HG02840 (cell line): Measurements from ENCODE around the gene AFF1.

ENCODE experiments used
- ATAC-seq: cut with Tn5 transposase; IDR thresholded peaks from one replicate; pipeline ENCODE4 v1.9.1; 2021; ENCODE audit warnings: mild to moderate bottlenecking, moderate library complexity, moderate number of reproducible peaks; ENCODE audit not compliant: unreplicated experiment, low FRiP score

Gene AFF1

DNA sequence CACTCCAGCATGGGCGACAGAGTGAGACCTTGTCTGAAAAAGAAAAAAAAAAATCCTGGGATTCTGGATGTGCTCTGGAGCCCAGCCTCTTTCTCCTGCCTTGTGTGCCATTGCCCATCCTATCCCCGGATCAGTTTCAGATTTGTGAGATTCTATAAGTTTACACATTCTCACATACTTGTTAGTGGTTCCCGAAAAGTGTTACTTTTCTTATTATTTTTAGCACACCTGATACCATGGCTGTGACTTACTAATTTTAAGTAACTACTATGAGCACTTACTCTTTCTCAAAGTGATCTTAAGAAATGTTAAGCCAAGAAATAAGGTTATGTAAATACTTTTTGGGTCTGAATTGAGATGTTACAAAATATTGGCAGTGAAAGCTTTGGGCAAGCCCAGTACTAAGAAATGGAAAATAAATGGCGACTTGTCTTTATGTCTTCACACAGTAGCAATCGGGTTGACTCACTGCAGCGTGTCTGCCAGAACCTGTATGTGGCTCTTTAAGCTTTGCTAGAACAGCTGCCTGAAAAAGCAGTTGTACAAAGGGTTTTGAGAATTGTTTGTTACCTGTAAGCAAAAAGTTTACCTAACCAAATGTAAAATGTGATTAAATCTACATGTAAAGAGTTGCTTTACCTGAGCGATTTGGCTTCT, 166.9 kb downstream of the AFF1 start:
- ATAC-seq = no peak

DNA sequence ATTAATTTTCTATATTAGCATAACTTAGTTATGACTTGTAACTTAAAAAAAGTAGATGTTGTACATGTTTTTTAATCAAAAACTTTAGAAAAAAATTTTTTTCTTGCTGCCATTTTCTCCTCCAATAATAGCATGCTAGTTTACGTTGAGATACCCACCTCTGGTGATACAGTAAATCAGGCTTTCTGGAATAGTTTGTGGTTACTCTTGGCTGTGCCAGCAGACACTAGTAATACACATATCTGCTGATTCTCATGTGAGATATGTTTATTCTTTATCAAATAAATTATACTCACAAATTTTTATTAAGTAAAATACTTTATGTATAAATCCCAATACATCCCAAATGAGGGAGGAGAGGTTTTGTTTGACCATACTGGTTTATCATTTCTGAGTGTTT, 168.3 kb downstream of the AFF1 start:
- no peak for ATAC-seq

DNA sequence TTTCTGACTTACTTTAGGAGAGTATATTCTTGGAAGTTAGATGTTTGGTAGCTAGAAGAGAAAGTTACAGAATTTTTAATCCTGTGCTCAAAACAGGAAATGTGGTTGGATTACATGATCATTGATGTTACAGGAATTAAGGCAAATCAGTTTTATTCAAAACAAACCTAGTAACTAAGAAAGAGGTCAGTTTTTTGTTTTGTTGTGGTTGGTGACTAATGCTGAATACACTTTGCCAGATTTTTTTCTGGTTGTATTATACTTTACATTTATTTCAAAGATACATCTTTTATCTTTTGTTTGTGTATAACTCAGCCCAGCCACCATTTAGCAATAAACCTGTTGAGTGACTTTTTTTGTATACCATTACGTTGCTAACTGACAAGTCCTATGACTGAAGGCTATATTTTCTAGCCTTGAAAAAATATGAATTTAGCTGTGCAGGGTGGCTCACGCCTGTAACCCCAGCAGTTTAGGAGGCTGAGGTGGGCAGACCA, 168.9 kb downstream of the AFF1 start:
- ATAC-seq = no peak

DNA sequence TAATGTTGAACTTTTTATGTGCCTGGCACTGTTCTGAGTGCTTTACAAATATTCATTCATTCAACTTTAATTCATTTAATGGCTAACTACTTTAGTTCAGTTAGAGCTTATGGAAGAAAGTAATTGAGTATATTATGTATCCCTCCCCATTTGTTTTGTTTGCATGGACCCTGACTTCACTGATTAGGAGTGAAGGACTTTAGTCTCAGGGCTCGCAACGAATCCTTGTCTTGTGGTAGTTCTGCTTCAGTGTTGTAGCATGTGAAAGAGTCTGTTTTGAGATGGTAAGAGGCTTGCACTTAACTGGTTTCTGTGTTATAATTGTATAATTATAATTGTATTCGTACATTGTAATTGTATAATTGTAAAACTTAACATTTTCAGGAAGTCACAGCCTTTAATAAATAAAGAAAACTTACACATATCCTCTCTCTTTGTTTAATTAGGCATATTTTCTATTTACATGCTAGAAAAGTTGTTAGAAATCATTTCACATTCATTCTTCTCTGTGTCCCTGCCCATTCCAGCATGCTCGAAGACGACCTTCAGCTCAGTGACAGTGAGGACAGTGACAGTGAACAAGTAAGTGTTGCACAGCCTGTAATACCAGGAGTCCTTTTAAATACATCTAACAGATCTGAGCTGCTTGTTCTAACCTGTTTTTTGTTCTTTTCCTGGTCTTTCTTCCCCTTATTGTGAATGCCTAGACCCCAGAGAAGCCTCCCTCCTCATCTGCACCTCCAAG, 170.5 kb downstream of the AFF1 start:
- ATAC-seq = no peak

DNA sequence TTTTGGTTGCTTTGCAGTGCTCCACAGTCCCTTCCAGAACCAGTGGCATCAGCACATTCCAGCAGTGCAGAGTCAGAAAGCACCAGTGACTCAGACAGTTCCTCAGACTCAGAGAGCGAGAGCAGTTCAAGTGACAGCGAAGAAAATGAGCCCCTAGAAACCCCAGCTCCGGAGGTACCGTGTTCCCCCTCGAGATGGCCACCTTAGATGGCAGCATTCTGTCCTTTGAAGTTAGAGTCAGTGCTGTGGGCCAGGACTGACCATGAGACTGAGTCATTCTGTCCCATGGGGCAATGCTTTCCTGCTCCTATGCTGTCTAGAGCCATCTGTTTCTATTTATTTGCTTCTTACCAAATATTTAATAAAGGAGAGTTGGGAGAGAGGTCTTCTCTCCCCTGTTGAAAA, 173.3 kb downstream of the AFF1 start:
- ATAC-seq = no peak

DNA sequence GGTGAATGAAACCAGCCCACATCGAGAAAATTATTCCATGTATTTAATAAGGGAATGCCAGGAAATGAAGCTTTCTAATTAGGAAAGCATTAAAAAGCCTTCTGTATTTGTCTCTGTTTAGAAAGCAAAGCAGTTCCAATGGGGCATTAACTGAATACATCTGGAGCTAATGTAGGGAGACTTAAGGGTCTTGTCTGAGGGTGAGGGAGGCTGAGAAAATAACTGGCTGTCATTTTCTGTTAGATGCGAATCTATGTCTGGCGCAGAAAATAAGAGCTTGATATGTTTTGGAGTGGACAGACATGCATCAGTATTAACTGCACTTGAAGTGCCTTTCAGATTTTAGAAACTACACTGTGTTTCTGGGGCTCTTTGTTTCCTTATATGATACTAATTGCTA, 174.3 kb downstream of the AFF1 start:
- ATAC-seq = no peak

DNA sequence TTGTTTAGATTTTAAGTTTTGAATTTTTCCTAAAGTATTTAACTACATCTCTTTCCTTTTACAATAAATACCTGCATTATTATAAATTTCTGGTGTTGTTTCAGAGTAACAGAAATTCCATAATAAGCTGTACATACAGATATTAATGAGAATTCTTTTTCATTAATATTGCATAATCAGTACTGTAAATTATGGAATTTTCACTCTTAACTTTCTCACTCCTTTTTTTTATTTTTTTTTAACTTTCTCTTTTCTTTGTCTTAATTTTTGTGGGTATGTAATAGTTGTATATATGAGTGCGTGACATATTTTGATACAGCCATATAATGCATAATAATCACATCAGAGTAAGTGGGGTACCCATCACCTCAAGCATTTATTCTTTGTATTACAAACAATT, 175.1 kb downstream of the AFF1 start:
- no peak for ATAC-seq

DNA sequence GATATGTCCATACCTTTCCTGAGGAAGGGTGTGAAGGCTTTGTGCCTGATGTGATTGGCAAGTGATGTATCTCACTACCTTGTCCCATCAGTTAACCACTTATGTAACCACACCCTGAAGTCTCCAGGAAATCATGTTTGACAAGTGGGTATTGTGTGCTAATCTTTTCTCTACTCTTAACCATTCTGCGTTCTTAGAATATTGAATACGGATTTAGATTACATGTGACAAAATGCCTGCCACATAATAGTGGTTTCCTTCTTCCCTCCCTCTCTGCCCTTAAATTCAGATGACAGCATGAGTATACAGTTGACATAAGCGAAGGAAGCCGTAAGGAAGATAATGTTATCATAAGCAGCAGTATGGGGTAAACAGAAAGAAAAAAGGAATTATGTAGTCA, 177.3 kb downstream of the AFF1 start:
- ATAC-seq = no peak

DNA sequence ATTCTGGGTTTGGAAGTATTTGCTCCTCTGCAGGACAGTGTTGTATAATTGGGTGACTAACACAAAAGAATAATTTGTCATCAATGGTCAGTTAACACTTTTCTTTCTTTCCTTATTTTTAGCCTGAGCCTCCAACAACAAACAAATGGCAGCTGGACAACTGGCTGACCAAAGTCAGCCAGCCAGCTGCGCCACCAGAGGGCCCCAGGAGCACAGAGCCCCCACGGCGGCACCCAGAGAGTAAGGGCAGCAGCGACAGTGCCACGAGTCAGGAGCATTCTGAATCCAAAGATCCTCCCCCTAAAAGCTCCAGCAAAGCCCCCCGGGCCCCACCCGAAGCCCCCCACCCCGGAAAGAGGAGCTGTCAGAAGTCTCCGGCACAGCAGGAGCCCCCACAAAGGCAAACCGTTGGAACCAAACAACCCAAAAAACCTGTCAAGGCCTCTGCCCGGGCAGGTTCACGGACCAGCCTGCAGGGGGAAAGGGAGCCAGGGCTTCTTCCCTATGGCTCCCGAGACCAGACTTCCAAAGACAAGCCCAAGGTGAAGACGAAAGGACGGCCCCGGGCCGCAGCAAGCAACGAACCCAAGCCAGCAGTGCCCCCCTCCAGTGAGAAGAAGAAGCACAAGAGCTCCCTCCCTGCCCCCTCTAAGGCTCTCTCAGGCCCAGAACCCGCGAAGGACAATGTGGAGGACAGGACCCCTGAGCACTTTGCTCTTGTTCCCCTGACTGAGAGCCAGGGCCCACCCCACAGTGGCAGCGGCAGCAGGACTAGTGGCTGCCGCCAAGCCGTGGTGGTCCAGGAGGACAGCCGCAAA, 179.6 kb downstream of the AFF1 start:
- no peak for ATAC-seq

DNA sequence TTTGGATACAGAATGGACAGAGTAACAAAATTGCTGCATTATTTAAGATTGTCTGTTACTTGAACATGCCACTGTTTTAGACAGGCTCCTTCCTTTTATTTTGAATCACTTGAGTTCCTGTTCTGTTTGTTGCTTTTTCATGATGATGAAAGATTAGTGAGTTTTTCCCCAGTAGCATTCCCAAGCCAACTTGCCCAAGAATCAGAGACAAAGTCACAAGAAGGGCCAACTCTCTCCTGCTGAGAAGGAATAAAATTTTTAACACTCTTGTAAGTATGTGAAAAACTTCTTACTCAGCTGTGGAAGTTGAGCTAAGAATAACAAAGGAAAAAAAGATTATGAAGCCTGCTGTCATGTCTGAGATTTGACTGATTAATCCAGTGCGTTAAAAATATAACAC, 181.4 kb downstream of the AFF1 start:
- ATAC-seq = no peak

DNA sequence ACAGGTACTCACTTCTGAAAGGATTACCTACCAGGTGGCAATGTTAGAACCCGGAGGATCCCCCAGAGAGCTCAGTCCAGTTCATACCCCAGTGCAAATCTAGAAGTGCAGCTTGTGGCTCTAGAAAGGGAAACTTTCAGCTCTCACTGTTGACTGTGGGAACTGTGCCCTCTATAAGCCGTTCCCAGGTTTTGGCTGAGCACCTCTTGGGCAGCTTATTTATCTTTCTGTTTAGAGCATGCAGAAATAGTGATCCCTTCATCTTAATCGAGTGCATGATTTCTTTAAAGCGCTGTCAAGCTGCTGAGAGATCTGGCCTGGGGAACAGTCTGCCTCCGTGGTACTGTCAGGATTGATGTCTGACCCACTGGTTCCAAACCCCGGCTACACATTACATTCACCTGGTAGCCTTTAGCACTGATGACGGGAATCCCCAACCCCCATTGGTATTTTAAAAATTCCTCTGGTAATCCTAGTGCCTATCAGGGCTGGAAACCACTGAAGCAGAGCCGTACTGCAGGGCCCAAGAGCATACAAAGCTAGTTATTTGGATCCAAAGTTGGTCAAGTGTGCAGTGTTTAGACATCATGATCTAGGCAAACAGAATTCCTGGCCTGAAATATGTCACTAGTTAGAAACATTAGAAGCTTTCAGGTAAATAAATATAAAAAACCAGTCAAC, 182.4 kb downstream of the AFF1 start:
- ATAC-seq = no peak

DNA sequence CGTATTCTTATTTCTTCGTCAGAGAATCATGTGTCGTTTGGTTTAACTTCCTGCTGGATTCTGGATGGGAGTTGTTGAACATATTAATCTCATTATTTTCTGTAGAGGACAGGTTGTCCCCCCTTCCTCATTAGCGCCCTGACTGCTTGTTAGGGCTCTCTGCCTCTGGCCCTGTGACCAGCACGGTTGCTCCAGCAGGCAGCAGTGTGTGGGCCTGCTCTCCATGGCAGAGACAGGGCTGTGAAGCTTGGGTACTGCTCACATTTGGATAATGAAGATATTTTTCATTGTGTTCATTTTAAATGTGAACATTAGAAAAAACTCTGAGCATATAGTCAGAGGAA, 182.9 kb downstream of the AFF1 start:
- no peak for ATAC-seq

DNA sequence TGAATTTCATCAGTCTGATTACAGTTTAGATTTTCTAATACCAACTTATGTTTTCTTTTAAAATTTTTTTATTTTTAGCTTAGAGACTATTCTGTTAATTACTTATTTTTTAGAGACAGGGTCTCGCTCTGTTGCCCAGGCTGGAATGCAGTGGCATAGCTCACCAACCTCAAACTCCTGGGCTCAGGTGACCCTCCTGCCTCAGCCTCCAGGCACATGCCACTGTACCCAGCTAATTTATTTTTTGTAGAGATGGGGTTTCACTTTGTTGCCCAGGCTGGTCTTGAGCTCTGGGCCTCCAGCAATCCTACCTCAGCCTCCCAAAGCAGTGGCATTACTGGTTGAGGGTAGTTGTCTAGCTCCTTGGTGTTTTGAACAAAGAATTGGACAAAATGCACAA, 183.6 kb downstream of the AFF1 start:
- no peak for ATAC-seq

DNA sequence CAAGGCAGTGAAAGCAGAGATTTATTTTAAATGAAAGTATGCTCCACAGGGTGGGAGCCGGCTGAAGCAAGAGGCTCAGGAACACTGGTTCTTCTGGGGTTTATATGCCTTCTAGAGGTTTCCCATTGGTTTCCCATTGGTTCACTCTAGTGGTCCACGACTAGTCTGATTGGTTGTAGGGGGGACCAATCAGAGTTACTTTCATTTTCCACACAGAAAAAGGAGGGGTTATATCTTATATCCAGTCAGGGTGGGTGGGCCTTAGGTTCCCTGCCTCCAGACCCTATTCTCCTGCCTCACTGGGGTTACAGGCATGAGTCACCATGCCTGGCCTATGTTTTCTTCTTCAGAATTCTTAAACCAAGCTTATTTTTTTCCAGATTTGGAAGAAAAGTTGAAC, 184.0 kb downstream of the AFF1 start:
- ATAC-seq = no peak

DNA sequence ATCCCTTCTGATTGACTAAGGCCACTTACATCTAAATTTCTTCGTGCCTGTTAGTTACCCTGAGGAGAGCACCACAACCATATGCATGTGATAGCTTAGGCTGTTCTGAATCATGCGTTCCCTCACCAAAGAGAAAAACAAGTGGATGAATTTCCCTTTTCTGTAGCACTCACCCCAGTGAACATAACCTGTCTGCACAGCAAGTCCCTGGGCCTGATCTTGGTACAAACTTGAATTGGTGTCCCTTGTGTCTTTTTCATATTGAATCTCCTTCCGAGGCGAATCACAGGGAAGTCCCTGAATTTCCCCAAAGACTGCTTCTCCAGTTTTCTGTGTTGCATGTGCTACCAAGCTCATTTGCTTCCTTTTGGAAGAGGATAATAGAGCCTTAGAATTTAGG, 185.2 kb downstream of the AFF1 start:
- ATAC-seq = no peak

DNA sequence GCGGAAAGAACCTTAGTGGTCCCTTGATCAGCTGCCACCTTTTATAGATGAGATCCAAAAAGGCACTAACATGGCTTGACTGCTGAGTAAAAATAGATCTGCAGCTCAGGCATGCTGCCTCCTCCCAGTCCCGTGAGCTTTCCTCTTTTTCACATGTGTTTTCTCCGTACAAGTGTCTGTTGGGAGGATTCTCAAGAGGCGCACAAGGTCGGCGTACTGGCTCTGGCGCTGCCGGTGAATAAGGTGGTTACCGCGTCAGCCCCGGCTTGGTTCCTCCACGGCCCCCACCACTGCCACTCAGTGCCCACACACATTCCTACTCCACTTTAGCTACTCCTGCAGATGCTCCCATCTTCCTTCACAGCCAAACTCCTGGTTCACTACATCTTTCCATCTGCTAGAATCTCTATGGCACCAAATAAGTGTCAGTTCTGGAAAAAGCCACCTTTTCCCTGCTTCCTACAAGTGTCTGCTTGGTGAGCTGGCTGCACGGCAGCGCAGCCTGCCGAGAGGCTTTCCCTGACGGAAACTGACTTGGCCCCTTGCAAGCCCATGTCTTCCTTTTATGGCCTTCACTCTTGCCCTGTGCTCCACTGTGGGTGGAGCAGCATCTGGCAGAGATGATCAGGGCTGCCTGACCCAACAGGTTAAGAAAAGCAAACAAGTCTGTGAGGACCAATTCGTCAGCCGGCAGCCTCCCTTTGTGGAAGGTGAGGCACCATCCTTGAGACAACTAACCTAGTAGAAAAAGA, 185.8 kb downstream of the AFF1 start:
- ATAC-seq = no peak

DNA sequence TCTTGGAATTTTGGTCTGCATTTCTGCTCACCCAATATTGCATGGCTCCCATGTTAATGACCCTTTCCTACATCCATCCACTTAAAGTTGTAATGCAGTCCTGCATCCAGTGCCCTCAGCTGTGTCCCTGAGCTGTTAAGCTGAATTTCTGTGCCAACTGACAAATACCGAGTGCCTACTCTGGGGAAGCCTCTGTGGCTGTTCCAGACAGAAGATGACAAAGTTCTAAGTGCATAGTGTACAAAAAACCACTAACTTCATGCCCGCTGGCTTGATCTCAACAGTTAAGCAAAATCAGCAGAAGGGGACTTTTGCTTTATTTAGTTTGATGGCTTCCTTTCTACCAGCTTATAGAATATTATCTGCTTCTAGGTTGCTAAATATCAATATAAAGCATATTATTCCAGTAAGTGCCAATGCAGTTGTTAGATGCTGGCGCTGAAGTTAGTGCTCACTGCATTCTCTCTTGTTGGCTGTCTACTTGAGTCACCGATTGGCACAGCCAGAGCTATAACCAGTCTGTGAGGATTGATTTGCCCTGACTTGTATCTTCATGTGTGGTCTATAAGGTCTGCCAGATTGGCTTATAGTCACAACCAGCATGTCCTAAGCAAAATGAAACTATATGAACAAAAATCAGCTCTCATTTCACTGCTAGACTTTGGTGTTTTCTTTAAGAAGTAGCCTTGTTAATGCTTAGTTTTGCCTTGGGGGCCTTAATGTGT, 186.7 kb downstream of the AFF1 start:
- ATAC-seq = no peak

DNA sequence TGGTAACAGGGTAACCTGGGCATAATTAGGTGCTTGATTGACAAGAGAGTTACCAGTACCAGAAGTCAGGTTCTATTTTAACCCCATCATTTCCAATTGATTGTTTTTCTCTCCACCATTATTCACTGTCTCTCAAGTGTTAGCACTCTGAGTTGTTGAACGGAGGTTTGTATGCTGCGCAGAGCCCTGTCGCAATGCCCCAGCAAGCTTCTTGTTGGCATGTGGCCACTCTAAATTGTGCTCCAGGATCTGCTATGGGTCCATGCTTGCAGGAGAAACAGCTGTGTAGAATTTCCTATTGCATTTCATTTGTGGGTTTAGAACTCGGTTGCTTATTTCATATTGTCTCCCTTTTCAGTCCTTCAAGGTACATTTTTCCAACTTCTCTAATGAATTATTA, 187.4 kb downstream of the AFF1 start:
- ATAC-seq = no peak

DNA sequence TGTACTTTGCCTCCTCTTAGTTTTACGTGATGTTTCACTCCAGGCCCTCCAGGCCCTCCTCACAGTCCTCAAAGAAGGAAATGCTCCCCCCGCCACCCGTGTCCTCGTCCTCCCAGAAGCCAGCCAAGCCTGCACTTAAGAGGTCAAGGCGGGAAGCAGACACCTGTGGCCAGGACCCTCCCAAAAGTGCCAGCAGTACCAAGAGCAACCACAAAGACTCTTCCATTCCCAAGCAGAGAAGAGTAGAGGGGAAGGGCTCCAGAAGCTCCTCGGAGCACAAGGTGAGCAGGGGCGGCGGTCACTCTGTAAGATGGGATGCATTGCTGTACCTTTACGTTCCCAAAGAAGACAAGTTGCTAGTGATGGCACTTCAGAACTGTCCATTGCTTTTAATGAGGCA, 191.2 kb downstream of the AFF1 start:
- no peak for ATAC-seq
